H1 (cell line): ENCODE measurements around the gene MBNL2. TPM values are rescaled to one million over a fixed set of nuclear protein-coding genes. Genes with fewer than 3 reads are reported as not detected.

Experiments
- CBX5 ChIP-seq: fragments of 300-800, 300-1000 bp; sonication (generic); IDR thresholded peaks from 2 replicates; pipeline ENCODE4 v1.7.1; 2016; ENCODE audit warnings: antibody characterized with exemption, low read length, low read depth
- CTBP2 ChIP-seq: IDR thresholded peaks from 2 replicates; pipeline ENCODE4 v1.7.0; 2011; ENCODE audit warnings: borderline replicate concordance, mild to moderate bottlenecking, moderate library complexity, mixed read lengths, low read length; ENCODE audit not compliant: insufficient read depth, insufficient read length
- E2F6 ChIP-seq: IDR thresholded peaks from 2 replicates; pipeline ENCODE4 v1.6.1; 2012; ENCODE audit warnings: inconsistent platforms
- RAD21 ChIP-seq, 2 experiments: IDR thresholded peaks in 1 of 2; conservative IDR thresholded peaks in 1 of 2; 2 replicates each; pipeline ENCODE4 v1.6.1; 2011; ENCODE audit warnings: low read depth in 2 of 2, low read length in 2 of 2, improper control_type of control experiment in 1 of 2, inconsistent platforms in 1 of 2, mild to moderate bottlenecking in 1 of 2, moderate library complexity in 1 of 2
- SAP30 ChIP-seq: fragments of 300-600 bp; sonication (generic); IDR thresholded peaks from 2 replicates; pipeline ENCODE4 v1.7.1; 2012; ENCODE audit warnings: low read length, moderate library complexity, mild to moderate bottlenecking, inconsistent platforms; ENCODE audit not compliant: insufficient read depth, insufficient replicate concordance
- SP1 ChIP-seq: IDR thresholded peaks from 2 replicates; pipeline ENCODE4 v1.6.1; 2011; ENCODE audit warnings: low read depth, low read length
- TBP ChIP-seq: IDR thresholded peaks from 2 replicates; pipeline ENCODE4 v1.6.1; 2011; ENCODE audit warnings: low read depth, low read length, improper control_type of control experiment
- ZNF274 ChIP-seq: IDR thresholded peaks from 2 replicates; pipeline ENCODE4 v1.7.0; 2012; ENCODE audit warnings: low read length, borderline replicate concordance; ENCODE audit errors: extremely low read depth
- polyA plus RNA-seq, 7 experiments: library from polyadenylated mRNA; depleted of rRNA in 3 of 7; stranded (reverse) in 5 of 7; unstranded in 2 of 7; fragments of >200 nt in 5 of 7; fragments of 200-250 nt in 2 of 7; gene quantifications; 1 replicate in 5 of 7; 2 replicates in 1 of 7; 4 replicates in 1 of 7; pipeline versions ENCODE4 v1.2.1 to v1.2.3, GENCODE V29; 2011 to 2013; ENCODE audit warnings: missing spikeins in 2 of 7, mixed read lengths in 2 of 7
- total RNA-seq: library from RNA; stranded (reverse); fragmentation: NEBNext Ultra II Directional; extraction: Animal tissue kit (Norgen Biotek cat#: 25700); gene quantifications from 2 replicates; pipeline ENCODE4 v1.2.1, GENCODE V29; 2021

The MBNL2 gene
- total and polyA plus RNA-seq, 2 of the 8 experiments (the other 6 are each of a cell fraction or from before 2014, with no cell fraction given) = 1.0 to 2.6 TPM

- peak in 1 of 2 experiments; percentile 10; a peak in 1 of 4 replicates for TF ChIP-seq RAD21 (IDR thresholded peaks at IDR 0.05 in 1 of 2, conservative IDR thresholded peaks at IDR 0.05 in 1 of 2; ENCODE audit: low read depth in 2 of 2, low read length in 2 of 2)
- peak; percentile 46 for TF ChIP-seq CTBP2
- TF ChIP-seq SP1 = peak; percentile 55; the same call in 1 of the 2 replicates
- TF ChIP-seq ZNF274 = no peak
- TF ChIP-seq TBP = no peak
- no peak for TF ChIP-seq SAP30
- no peak for TF ChIP-seq CBX5
- no peak for TF ChIP-seq E2F6
Measured at GRCh38 chr13:97223711-97224541, 1.8 kb downstream of the MBNL2 start (continued).
